GM12801 (cell line): Measurements from ENCODE around the gene KAT6B.

Experiments
- CTCF ChIP-seq: IDR thresholded peaks from one replicate; pipeline ENCODE4 v1.5.1; 2011; ENCODE audit warnings: control low read depth; ENCODE audit not compliant: insufficient read length; ENCODE audit errors: extremely low read depth

Gene KAT6B

GRCh38 chr10:75007646-75008045, 181.2 kb downstream of the KAT6B start:
- TF ChIP-seq CTCF = no peak

- no peak for TF ChIP-seq CTCF
These were observed 182.6 kb downstream of the KAT6B start for GRCh38 chr10:75008952-75009351.

- no peak for TF ChIP-seq CTCF
These were observed 183.0 kb downstream of the KAT6B start for GRCh38 chr10:75009426-75009825.

- no peak for TF ChIP-seq CTCF
These were observed 184.0 kb downstream of the KAT6B start for GRCh38 chr10:75010373-75010772.

- TF ChIP-seq CTCF = no peak
These were observed 184.8 kb downstream of the KAT6B start for GRCh38 chr10:75011221-75011620.

GRCh38 chr10:75012471-75012870, 186.1 kb downstream of the KAT6B start:
- TF ChIP-seq CTCF = no peak

- TF ChIP-seq CTCF = no peak
These were observed 186.6 kb downstream of the KAT6B start for GRCh38 chr10:75013007-75013406.

- no peak for TF ChIP-seq CTCF
These were observed 187.1 kb downstream of the KAT6B start for GRCh38 chr10:75013522-75013921.
